Heart left ventricle (tissue), 16 donors: ENCODE data around the gene NDUFAF8. TPM values are rescaled to one million over a fixed set of nuclear protein-coding genes. Genes with fewer than 3 reads are reported as not detected.

Experiments used
- ATAC-seq, 4 donors: fragments of 200-7000 bp; cut with Tn5 transposase; one replicate each; pipeline ENCODE4 v1.9.1; 2020 to 2022; ENCODE audit warnings: moderate library complexity in 4 of 4, mild to moderate bottlenecking in 3 of 4, moderate number of reproducible peaks in 1 of 4
- DNase-seq, 5 donors: peaks; one replicate each; pipeline ENCODE4 v3.0.0-alpha.2; 2020
- H3K27ac ChIP-seq, 12 donors: fragments of 200-600 bp; sonication (generic) in 4 of 12; one replicate each; pipeline versions ENCODE4 v1.5.0 to v1.8.0; 2016 to 2022; ENCODE audit warnings: mild to moderate bottlenecking in 2 of 12
- H3K27me3 ChIP-seq, 9 donors: fragments of 200-600 bp; sonication (generic) in 2 of 9; one replicate each; pipeline versions ENCODE4 v1.5.1 to v1.8.0; 2016 to 2022; ENCODE audit warnings: mild to moderate bottlenecking in 3 of 9
- H3K36me3 ChIP-seq, 9 donors: fragments of 200-600 bp; sonication (generic) in 2 of 9; one replicate each; pipeline versions ENCODE4 v1.5.0 to v1.8.0; 2018 to 2022; ENCODE audit warnings: mild to moderate bottlenecking in 2 of 9
- H3K4me1 ChIP-seq, 12 donors: fragments of 200-600 bp; sonication (generic) in 4 of 12; one replicate each; pipeline versions ENCODE4 v1.5.0 to v1.8.0; 2016 to 2022; ENCODE audit warnings: mild to moderate bottlenecking in 3 of 12
- H3K4me3 ChIP-seq, 12 donors: fragments of 200-600 bp; sonication (generic) in 4 of 12; one replicate each; pipeline versions ENCODE4 v1.5.0 to v1.8.0; 2017 to 2022; ENCODE audit warnings: mild to moderate bottlenecking in 9 of 12, moderate library complexity in 4 of 12
- H3K9me3 ChIP-seq, 12 donors: fragments of 200-600 bp; sonication (generic) in 4 of 12; one replicate each; pipeline versions ENCODE4 v1.5.0 to v1.8.0; 2016 to 2022; ENCODE audit warnings: mild to moderate bottlenecking in 1 of 12
- CTCF ChIP-seq, 12 donors: fragments of 200-600 bp; sonication (generic) in 4 of 12; IDR thresholded peaks; one replicate each; pipeline versions ENCODE4 v1.5.0 to v1.8.0; 2018 to 2022; ENCODE audit warnings: antibody characterized with exemption in 12 of 12, mild to moderate bottlenecking in 5 of 12
- POLR2A ChIP-seq, 2 donors: fragments of 450-650 bp; IDR thresholded peaks; one replicate each; pipeline ENCODE4 v1.6.1; 2017; ENCODE audit warnings: antibody characterized with exemption in 2 of 2, mild to moderate bottlenecking in 2 of 2, moderate library complexity in 2 of 2
- WGBS, 4 donors: extraction: QIAGEN DNeasy Blood & Tissue Kit in 2 of 4; methylation state at CpG; one replicate each; pipeline versions ENCODE4 v1.1.5 to v1.1.7; 2013 to 2018; 5-methylcytosine and 5-hydroxymethylcytosine counted together
- intact Hi-C, 10 donors: fragments of 100-400 bp; cut with DNase I; formaldehyde crosslinking; loops; one replicate each; pipeline versions ENCODE4 v1.11.1 to v1.14.2; 2022
- polyA plus RNA-seq, 2 donors: library from polyadenylated mRNA; stranded (reverse); fragments of 200-250 nt; gene quantifications; one replicate each; pipeline ENCODE4 v1.2.3, GENCODE V29; 2013
- total RNA-seq, 9 donors: library from RNA; depleted of rRNA in 2 of 9; stranded (reverse); fragments of >200 nt in 2 of 9; fragmentation: NEBNext Ultra II Directional in 3 of 9; extraction: Animal tissue kit (Norgen Biotek cat#: 25700) in 3 of 9; gene quantifications; one replicate each; pipeline versions ENCODE4 v1.1.0 to v1.2.4, GENCODE V29; 2016 to 2023
- donor health status: ischemic (EF 13 %, LVEDD 7.1; RV severe dilation, severe dysfunction).
- donor health status: healthy with polysubstance abuse.
- donor health status: DM: no; HTN: yes; CAD: no.
- donor health status: DM: no; HTN: no; CAD: no.
- donor health status: ischemic (EF 25% LVEDD 6.9; RV normal size, moderate dysfunction).
- donor health status: ischemic (EF 25% LVEDD 5.7; RV mildly dilated, moderate dysfunction).
- donor health status: healthy.
- donor health status: DM: yes; HTN: yes; CAD: no.
- donor health status: ischemic (EF 35%, LVEDD 5.7; RV mildly dilated, moderate dysfunction).
- donor health status: nonischemic (EF 11% LVEDD 7.7; RV severe dilation, severe dysfunction).
- donor health status: DM: yes; HTN: yes; CAD: no.
- donor health status: PGD.
- donor health status: ischemic (EF 29% LVEDD 5.4; RV normal size, mild dysfunction).
- donor health status: nonischemic (EF 23%, LVEDD 6.1; RV moderate dilation, normal function).

NDUFAF8 gene
- total and polyA plus RNA-seq, 11 donors = 26.7 to 77.1 (median 50.2) TPM

DNA sequence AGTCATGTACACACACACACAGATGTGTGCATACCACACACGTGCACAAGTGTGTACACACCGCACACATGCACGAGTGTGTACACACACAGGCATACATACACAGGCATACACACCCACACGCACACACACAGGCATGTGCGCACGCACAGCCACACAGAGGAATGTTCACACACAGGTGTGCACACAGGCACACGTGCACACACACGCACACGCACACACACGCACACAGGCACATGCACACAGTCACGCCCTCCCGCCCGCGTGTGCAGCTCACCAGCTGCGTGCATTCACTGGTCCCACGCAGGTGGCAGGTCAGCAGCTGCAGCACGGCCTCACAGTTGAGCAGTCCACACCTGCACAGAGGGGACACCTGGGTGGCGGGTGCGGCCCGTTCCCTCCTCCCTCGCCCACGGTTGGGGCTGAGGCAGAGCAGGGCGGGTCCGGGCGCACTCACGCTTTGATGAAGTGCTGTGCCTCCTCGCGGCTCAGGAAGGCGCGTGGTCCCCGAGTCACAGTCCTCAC is 7.9 kb upstream of the NDUFAF8 start:
- Histone ChIP-seq H3K27ac (no peak overlapping the region), H3K4me3 (no peak overlapping the region), H3K9me3 (peaks cover 0 to 10% (median 0%) of the 10 kb centered on the region in 12 donors), H3K36me3 (peaks cover 0 to 60% (median 28%) of the 10 kb centered on the region in 9 donors), H3K4me1 (peaks cover 0 to 9% (median 0%) of the 10 kb centered on the region in 12 donors), H3K27me3 (no peaks in the 10 kb centered on the region)
- TF ChIP-seq CTCF (IDR thresholded peaks at IDR 0.05) = no peak
- TF ChIP-seq POLR2A (IDR thresholded peaks at IDR 0.05) = no peak
- ATAC-seq (no peak), DNase-seq (no peak)
- WGBS, 4 donors = 89 to 93% (median 91%) methylated on average over 16 to 31 of the region's 31 CpGs
- intact Hi-C loops = loop anchor here in 1 of 10 donors (10.0 kb wide), 1 partner anchor 216 kb away; no protein-coding TSS in a partner anchor

GRCh38 chr17:81231766-81232581 is 7.1 kb upstream of the NDUFAF8 start:
- H3K27me3 ChIP-seq = no peaks in the 10 kb centered on the region
- H3K4me1 ChIP-seq = peaks cover 0 to 10% (median 3%) of the 10 kb centered on the region in 12 donors
- intact Hi-C loops = loop anchor here in 1 of 10 donors (10.0 kb wide), 1 partner anchor 217 kb away; no protein-coding TSS in a partner anchor
- 88 to 92% (median 90%) methylated on average over 17 to 43 of the region's 43 CpGs for WGBS, 4 donors
- H3K9me3 ChIP-seq = peaks cover 0 to 3% (median 0%) of the 10 kb centered on the region in 12 donors
- ATAC-seq = no peak
- no peak for DNase-seq
- TF ChIP-seq CTCF (IDR thresholded peaks at IDR 0.05) = no peak
- no peak for TF ChIP-seq POLR2A (IDR thresholded peaks at IDR 0.05)
- no peak overlapping the region for H3K27ac ChIP-seq
- H3K4me3 ChIP-seq = no peak overlapping the region
- H3K36me3 ChIP-seq = peaks cover 0 to 66% (median 28%) of the 10 kb centered on the region in 9 donors

DNA sequence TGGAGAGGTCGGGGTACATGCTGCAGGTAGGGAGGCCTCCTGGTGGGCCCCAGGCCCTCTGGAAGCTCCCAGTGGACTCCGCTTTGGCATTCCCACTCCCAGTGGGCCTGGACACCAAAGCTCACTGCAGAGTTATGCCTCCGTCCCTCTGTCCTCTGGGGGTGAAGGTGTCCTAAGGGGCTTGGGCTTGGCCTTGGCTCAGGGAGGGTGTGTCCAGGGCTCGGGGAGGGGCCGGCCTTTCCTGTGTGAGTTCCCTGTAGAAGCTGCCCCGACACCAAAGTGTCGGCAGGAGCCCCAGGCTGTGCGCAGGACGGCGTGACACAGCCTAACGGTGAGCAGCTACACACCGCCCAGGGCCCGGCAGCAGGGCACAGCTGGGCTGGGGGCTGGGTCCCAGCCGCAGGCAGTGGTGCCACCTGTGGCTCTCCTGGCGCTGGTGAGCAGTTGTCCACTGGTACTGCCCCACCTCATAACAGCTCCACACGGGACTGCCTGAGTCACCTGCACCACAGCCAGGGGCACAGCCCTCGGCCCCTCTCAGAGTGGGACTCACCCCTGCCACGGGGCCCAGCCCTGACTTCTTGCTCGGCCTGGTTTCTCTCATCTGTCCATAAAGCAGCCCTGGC is 6.4 kb upstream of the NDUFAF8 start:
- Histone ChIP-seq H3K4me3 (no peak overlapping the region), H3K4me1 (peaks cover 0 to 17% (median 10%) of the 10 kb centered on the region in 12 donors), H3K9me3 (no peaks in the 10 kb centered on the region), H3K27ac (no peak overlapping the region), H3K27me3 (no peaks in the 10 kb centered on the region), H3K36me3 (peaks cover 0 to 66% (median 28%) of the 10 kb centered on the region in 9 donors)
- WGBS, 4 donors = 86 to 89% (median 87%) methylated on average over 10 to 19 of the region's 19 CpGs
- no peak for DNase-seq
- intact Hi-C loops = loop anchor here in 1 of 10 donors (10.0 kb wide), 1 partner anchor 218 kb away; no protein-coding TSS in a partner anchor
- TF ChIP-seq CTCF (IDR thresholded peaks at IDR 0.05) (no peak), POLR2A (IDR thresholded peaks at IDR 0.05) (no peak)
- no peak for ATAC-seq

GRCh38 chr17:81233316-81233715 is 5.8 kb upstream of the NDUFAF8 start:
- no peak for TF ChIP-seq CTCF (IDR thresholded peaks at IDR 0.05)
- TF ChIP-seq POLR2A (IDR thresholded peaks at IDR 0.05) = no peak
- no peak overlapping the region for H3K27ac ChIP-seq
- 80 to 94% (median 92%) methylated on average over 2 to 17 of the region's 17 CpGs for WGBS, 4 donors
- DNase-seq = no peak
- intact Hi-C loops = loop anchor here in 1 of 10 donors (10.0 kb wide), 1 partner anchor 219 kb away; no protein-coding TSS in a partner anchor
- H3K9me3 ChIP-seq = no peaks in the 10 kb centered on the region
- H3K4me1 ChIP-seq = peaks cover 3 to 23% (median 15%) of the 10 kb centered on the region in 12 donors
- no peak overlapping the region for H3K4me3 ChIP-seq
- H3K36me3 ChIP-seq = peaks cover 0 to 65% (median 28%) of the 10 kb centered on the region in 9 donors
- H3K27me3 ChIP-seq = no peaks in the 10 kb centered on the region
- ATAC-seq = no peak
